ENCODE results near the gene TALDO1. TPM values are rescaled to one million over a fixed set of nuclear protein-coding genes. Genes with fewer than 3 reads are reported as not detected.
"Not testable (repeated sequence)": the region's sequence is repeated elsewhere in the genome, so short reads cannot be mapped to it uniquely, and the experiment has no call there.

The TALDO1 gene
- polyA plus RNA-seq, 4 donors = 132 to 146 (median 135) TPM

DNA sequence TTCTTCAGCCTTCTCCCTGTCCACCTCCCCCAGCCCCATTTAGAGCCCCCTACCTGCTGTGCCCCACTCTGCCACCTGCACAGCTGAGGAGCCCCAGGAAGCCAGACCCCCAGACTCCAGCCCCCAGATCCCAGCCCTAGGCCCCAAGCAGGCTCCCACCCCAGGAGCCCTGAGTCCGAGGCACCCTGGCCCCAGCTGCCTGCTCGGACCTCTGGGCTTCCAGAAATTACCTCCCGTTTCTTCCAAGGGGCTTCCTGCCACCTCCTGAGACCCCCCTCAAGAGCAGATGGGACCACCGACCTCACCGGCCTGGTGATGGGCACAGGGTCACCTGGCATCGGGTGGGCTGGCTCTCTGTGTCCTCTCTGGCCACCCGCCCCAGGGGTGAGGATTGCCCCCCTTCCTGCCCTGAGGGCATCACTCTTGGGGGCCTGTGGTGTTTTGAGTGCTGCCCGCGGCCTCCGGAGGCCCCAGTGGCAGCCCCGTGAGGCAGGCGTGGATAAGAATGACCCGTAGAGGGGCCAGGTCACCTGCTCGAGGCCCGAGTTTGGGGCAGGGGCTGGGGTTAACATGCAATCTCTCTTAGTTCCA, 18.3 kb upstream of the TALDO1 start:
- DNase-seq (ENCODE audit: low read depth in 4 of 4, low spot score in 3 of 4) = no peak

GRCh38 chr11:729492-730074, 17.7 kb upstream of the TALDO1 start:
- DNase-seq (ENCODE audit: low read depth in 4 of 4, low spot score in 3 of 4) = no peak

DNA sequence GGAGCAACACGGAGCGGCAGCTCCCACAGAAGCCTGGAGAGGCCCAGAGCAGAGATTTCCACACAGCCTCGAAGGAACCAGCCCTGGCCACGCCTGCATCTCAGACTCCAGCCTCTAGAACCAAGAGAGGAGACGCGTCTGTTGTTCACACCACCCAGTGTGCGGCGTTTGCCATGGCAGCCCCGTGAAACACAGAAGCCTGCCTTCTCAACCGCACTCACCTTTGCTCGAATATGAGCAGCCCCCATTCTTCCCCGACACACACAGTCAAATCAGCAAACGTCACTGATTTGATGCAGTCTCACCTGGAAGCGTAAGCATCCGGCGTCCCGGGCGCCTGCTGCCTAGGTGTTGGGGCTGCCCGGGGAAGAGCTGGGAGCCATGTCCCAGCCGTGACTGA, 14.2 kb upstream of the TALDO1 start:
- DNase-seq (ENCODE audit: low read depth in 4 of 4, low spot score in 3 of 4) = no peak

DNA sequence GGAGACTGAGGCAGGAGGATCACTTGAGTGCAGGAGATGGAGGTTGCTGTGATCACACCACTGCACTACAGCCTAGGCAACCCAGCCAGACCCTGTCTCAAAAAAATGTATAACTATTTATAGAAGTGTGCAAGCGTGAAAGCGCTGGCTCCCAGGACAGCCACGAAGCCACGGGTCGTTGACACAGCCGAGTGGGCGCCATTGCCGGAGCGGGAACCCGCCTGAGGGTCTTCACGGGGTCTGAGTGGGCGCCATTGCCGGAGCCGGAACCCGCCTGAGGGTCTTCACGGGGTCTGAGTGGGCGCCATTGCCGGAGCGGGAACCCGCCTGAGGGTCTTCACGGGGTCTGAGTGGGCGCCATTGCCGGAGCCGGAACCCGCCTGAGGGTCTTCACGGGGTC, 12.7 kb upstream of the TALDO1 start:
- not testable (repeated sequence) for DNase-seq (ENCODE audit: low read depth in 4 of 4, low spot score in 3 of 4)

GRCh38 chr11:737366-737765, 9.9 kb upstream of the TALDO1 start:
- no peak for DNase-seq (ENCODE audit: low read depth in 4 of 4, low spot score in 3 of 4)

- not testable (repeated sequence) for DNase-seq (ENCODE audit: low read depth in 4 of 4, low spot score in 3 of 4)
Measured at GRCh38 chr11:737899-738298, 9.4 kb upstream of the TALDO1 start.

GRCh38 chr11:742156-742546, 5.1 kb upstream of the TALDO1 start:
- DNase-seq (ENCODE audit: low read depth in 4 of 4, low spot score in 3 of 4) = no peak

DNA sequence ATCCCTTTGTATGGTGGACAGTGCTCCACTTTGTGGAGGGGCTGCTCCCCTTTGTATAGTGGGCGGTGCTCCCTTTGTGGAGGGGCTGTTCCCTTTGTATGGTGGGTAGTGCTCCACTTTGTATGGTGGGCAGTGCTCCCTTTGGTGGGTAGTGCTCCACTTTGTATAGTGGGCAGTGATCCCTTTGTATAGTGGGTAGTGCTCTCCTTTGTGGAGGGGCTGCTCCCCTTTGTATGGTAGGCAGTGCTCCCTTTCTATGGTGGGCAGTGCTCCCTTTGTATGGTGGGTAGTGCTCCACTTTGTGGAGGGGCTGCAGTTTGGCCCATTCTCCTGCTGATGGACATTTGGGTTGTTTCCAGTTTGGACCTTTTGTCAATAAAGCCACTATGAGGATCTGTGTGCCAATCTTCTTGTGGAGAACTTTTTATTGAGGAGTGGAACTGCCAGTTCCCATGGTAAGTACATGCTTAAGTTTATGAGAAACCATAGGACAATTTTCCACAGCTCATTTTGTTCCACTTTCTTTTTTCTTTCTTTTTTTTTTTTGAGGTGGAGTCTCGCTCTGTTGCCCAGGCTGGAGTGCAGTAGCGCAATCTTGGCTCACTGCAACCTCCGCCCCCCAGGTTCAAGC, 4.6 kb upstream of the TALDO1 start:
- no peak for DNase-seq (ENCODE audit: low read depth in 4 of 4, low spot score in 3 of 4)

GRCh38 chr11:745428-745827, 1.8 kb upstream of the TALDO1 start:
- no peak for DNase-seq (ENCODE audit: low read depth in 4 of 4, low spot score in 3 of 4)

DNA sequence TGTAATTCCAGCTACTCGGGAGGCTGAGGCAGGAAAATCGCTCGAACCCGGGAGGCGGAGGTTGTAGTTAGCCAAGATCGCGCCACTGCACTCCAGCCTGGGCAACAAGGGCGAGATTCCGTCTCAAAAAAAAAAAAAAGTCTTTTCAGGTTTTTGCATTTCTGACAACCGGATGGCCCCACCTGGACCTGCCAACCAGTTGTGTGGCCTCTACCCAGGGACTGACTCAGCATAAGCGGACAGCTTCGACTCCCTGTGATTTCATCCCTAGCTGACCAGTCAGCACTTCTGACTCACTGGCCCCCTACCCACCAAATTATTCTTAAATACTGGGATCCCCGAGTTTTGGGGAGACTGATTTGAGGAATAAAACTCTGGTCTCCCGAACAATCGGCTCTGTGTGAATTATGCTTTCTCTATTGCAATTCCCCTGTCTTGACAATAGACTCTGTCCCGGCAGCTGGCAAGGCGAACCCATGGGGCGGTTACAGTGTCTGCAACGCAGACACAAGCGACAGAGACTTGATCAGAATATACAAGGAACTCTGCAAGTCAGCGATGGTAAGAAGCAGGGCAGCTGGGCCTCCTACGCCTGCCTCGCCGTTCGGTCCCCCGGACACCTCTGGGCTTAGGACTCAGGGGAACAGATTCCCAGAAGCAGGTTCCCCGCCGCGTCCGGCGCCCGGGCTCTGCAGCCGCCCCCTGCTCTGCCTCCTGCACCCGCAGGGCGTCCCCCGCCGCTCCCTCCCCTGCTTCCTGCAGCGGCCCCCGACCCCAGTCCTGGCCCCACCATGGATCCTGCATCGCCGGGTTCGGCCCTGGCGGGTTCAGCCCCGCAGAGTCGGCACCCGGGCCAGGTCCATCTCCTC, 741 bp upstream of the TALDO1 start:
- DNase-seq (ENCODE audit: low read depth in 4 of 4, low spot score in 3 of 4) = no peak

DNA sequence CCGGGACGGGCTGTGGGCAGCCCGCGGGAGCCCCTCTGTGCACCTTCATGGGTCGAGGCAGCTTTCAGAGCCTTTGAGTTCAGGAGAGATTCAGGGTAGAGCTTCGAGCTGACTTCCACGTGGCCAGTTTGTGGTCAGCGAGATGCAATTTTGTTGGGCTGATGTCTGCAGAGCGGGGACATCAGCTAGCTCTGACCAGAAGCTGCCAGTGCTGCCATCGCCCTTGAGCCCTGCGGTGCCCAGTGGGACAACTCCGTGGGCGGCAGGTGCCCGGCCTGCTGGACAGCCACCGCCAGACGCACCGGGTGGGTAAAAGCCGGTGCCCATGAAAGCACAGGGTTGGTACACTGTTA, 719 bp downstream of the TALDO1 start:
- DNase-seq (ENCODE audit: low read depth in 4 of 4, low spot score in 3 of 4) = no peak

DNA sequence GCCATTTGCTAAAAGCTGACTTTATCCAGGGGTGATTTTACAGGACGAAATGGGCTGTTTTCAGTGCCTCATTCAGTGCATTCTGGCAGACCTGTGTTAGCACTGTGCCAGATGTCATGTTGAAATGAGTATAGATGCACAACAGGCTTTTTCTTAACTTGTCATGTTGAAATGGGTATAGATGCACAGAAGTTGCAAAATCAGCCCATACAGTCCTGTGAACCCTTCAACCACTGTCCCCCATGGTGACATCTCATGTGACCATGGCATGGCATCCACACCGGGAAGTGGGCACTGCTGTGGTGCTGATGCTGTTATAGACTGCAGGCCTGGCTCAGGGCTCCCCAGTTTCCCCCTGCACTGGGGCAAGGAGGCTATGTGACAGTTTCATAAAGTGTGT, 2.5 kb downstream of the TALDO1 start:
- DNase-seq (ENCODE audit: low read depth in 4 of 4, low spot score in 3 of 4) = no peak

DNA sequence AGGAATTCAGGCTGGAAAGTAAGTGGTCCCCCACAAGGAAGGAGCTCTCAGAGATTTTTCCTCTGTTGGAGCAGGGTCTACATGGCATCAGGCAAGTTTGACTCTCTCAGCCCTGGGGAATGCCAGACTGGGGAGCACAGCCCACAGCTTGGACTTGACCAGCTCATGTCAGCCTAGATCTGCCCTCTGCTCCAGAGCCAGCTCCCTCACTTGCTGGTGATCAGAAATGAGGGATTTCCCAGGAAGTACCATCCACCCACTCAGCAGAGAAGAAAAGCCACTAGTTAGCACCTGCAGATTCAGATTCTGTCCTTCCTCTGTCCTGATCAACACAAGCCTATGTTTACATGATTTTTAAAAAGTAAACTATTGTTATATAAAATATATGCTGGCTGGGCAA, 13.0 kb downstream of the TALDO1 start:
- DNase-seq (ENCODE audit: low read depth in 4 of 4, low spot score in 3 of 4) = no peak

GRCh38 chr11:761526-762108, 14.4 kb downstream of the TALDO1 start:
- DNase-seq (ENCODE audit: low read depth in 4 of 4, low spot score in 3 of 4) = no peak

- DNase-seq (ENCODE audit: low read depth in 4 of 4, low spot score in 3 of 4) = no peak
Measured at GRCh38 chr11:762421-763072, 15.3 kb downstream of the TALDO1 start.

GRCh38 chr11:763073-763463, 15.8 kb downstream of the TALDO1 start:
- DNase-seq (ENCODE audit: low read depth in 4 of 4, low spot score in 3 of 4) = no peak

DNA sequence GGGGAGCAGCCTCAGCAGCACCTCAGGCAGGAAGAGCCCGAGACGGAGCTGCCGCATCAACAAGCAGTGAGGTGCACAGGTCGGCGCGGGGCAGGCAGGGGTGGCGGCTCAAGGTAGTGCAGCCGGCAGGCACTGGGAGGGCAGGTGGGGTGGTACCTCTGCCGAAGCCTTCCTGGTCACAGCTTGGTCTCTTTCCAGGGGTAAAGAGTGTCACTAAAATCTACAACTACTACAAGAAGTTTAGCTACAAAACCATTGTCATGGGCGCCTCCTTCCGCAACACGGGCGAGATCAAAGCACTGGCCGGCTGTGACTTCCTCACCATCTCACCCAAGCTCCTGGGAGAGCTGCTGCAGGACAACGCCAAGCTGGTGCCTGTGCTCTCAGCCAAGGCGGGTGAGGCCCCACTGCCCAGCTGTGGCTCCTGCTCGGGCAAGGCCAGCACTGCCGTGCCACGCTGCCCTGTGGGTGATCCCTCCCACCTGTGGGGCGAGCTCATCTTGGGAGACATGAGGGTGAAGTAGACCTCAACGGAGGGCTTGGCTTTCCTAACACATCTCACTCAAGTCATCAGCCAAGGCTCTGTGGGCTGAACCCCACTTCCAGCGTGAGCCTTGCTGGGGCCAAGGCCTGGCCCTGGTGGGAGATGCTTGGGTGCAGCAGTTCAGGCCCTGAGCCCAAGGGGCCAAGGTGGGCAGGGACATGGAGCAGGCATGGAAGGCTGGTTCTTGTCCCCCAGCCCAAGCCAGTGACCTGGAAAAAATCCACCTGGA, 16.5 kb downstream of the TALDO1 start:
- DNase-seq (ENCODE audit: low read depth in 4 of 4, low spot score in 3 of 4) = no peak

- no peak for DNase-seq (ENCODE audit: low read depth in 4 of 4, low spot score in 3 of 4)
Measured at GRCh38 chr11:764322-765024, 17.2 kb downstream of the TALDO1 start.

GRCh38 chr11:765025-765801, 17.9 kb downstream of the TALDO1 start:
- DNase-seq (ENCODE audit: low read depth in 4 of 4, low spot score in 3 of 4) = no peak
